Upper lobe of left lung (tissue), 6 donors: ENCODE data around the gene INPPL1. TPM values are rescaled to one million over a fixed set of nuclear protein-coding genes. Genes with fewer than 3 reads are reported as not detected.

Experiments
- ATAC-seq, 2 donors: fragments of 200-7000 bp; cut with Tn5 transposase; one replicate each; pipeline ENCODE4 v1.9.1; 2022; ENCODE audit warnings: mild to moderate bottlenecking in 2 of 2, moderate library complexity in 2 of 2; ENCODE audit not compliant: low FRiP score in 2 of 2
- DNase-seq, 2 donors: peaks; one replicate each; pipeline ENCODE4 v3.0.0-alpha.2; 2019 to 2020
- H3K27ac ChIP-seq, 4 donors: fragments of 200-600 bp; sonication (generic); one replicate each; pipeline ENCODE4 v1.5.1; 2016 to 2019
- H3K27me3 ChIP-seq, 4 donors: fragments of 200-600 bp; sonication (generic); one replicate each; pipeline ENCODE4 v1.5.1; 2017 to 2019
- H3K36me3 ChIP-seq, 4 donors: fragments of 200-600 bp; sonication (generic); one replicate each; pipeline ENCODE4 v1.5.1; 2016 to 2019
- H3K4me1 ChIP-seq, 4 donors: fragments of 200-600 bp; sonication (generic); one replicate each; pipeline ENCODE4 v1.5.1; 2018 to 2019
- H3K4me3 ChIP-seq, 4 donors: fragments of 200-600 bp; sonication (generic); one replicate each; pipeline ENCODE4 v1.5.1; 2017 to 2019; ENCODE audit warnings: mild to moderate bottlenecking in 2 of 4, moderate library complexity in 1 of 4
- H3K9me3 ChIP-seq, 4 donors: fragments of 200-600 bp; sonication (generic); one replicate each; pipeline ENCODE4 v1.5.1; 2018 to 2019
- CTCF ChIP-seq, 6 experiments: fragments of 450-650 bp in 4 of 6; fragments of 200-600 bp in 2 of 6; sonication (generic) in 2 of 6; IDR thresholded peaks; one replicate each; pipeline ENCODE4 v1.5.1; 2016 to 2019; ENCODE audit warnings: antibody characterized with exemption in 6 of 6
- EP300 ChIP-seq, 4 donors: sonication (generic); formaldehyde crosslinking; IDR thresholded peaks; one replicate each; pipeline ENCODE4 v1.5.1; 2017; ENCODE audit warnings: antibody characterized with exemption in 4 of 4, control low read depth in 2 of 4
- POLR2A ChIP-seq, 4 donors: fragments of 450-650 bp; IDR thresholded peaks; one replicate each; pipeline ENCODE4 v1.5.1; 2016 to 2017; ENCODE audit warnings: antibody characterized with exemption in 4 of 4, mild to moderate bottlenecking in 2 of 4
- POLR2AphosphoS5 ChIP-seq, 2 donors: sonication (generic); formaldehyde crosslinking; IDR thresholded peaks; one replicate each; pipeline ENCODE4 v1.5.1; 2017; ENCODE audit warnings: antibody characterized with exemption in 2 of 2
- WGBS, 2 donors: methylation state at CpG; one replicate each; pipeline ENCODE4 v1.1.5; 2017 to 2018; 5-methylcytosine and 5-hydroxymethylcytosine counted together
- total RNA-seq, 6 donors: library from RNA; depleted of rRNA in 4 of 6; stranded (reverse); fragments of >200 nt in 4 of 6; gene quantifications; one replicate each; pipeline versions ENCODE4 v1.1.0 to v1.2.1, GENCODE V29; 2016 to 2021
- donor health status: DM: no; HTN: no; CAD: no; lungs with moderate emphysema.
- donor health status: DM: no; HTN: yes; CAD: no; lungs with severe emphysema.

Gene INPPL1
- total RNA-seq, 6 donors from 2014 or later, result 84.0 to 383 (median 180) TPM

- no peaks in the 10 kb centered on the region for H3K9me3 ChIP-seq
- DNase-seq (peak in 1 of 2 donors; percentile 6), ATAC-seq (no peak)
- H3K4me3 ChIP-seq, result no peak overlapping the region
- H3K27ac ChIP-seq, result no peak overlapping the region
- TF ChIP-seq CTCF (IDR thresholded peaks at IDR 0.05) (no peak), EP300 (IDR thresholded peaks at IDR 0.05) (no peak), POLR2A (IDR thresholded peaks at IDR 0.05) (no peak), POLR2AphosphoS5 (IDR thresholded peaks at IDR 0.05) (no peak)
- 78 to 86% methylated on average over 3 of the region's 3 CpGs for WGBS, 2 donors
- peaks cover 0 to 2% (median 0%) of the 10 kb centered on the region in 4 donors for H3K27me3 ChIP-seq
- H3K36me3 ChIP-seq, result peaks cover 40 to 85% (median 82%) of the 10 kb centered on the region in 4 donors
- H3K4me1 ChIP-seq, result peaks cover 13 to 30% (median 18%) of the 10 kb centered on the region in 4 donors
Measured at GRCh38 chr11:72234514-72234830, 9.9 kb downstream of the INPPL1 start.

- peaks cover 0 to 7% (median 0%) of the 10 kb centered on the region in 4 donors for H3K27me3 ChIP-seq
- TF ChIP-seq EP300 (IDR thresholded peaks at IDR 0.05) (no peak), POLR2A (IDR thresholded peaks at IDR 0.05) (no peak), POLR2AphosphoS5 (IDR thresholded peaks at IDR 0.05) (no peak), CTCF (IDR thresholded peaks at IDR 0.05) (no peak)
- H3K9me3 ChIP-seq, result no peaks in the 10 kb centered on the region
- H3K4me1 ChIP-seq, result peaks cover 18 to 35% (median 22%) of the 10 kb centered on the region in 4 donors
- no peak overlapping the region for H3K4me3 ChIP-seq
- DNase-seq (peak in 1 of 2 donors; percentile 12), ATAC-seq (no peak)
- H3K27ac ChIP-seq, result no peak overlapping the region
- H3K36me3 ChIP-seq, result peaks cover 35 to 81% (median 78%) of the 10 kb centered on the region in 4 donors
- 92 to 97% methylated on average over 4 of the region's 4 CpGs for WGBS, 2 donors
Measured at GRCh38 chr11:72234920-72235319, 10.4 kb downstream of the INPPL1 start.

DNA sequence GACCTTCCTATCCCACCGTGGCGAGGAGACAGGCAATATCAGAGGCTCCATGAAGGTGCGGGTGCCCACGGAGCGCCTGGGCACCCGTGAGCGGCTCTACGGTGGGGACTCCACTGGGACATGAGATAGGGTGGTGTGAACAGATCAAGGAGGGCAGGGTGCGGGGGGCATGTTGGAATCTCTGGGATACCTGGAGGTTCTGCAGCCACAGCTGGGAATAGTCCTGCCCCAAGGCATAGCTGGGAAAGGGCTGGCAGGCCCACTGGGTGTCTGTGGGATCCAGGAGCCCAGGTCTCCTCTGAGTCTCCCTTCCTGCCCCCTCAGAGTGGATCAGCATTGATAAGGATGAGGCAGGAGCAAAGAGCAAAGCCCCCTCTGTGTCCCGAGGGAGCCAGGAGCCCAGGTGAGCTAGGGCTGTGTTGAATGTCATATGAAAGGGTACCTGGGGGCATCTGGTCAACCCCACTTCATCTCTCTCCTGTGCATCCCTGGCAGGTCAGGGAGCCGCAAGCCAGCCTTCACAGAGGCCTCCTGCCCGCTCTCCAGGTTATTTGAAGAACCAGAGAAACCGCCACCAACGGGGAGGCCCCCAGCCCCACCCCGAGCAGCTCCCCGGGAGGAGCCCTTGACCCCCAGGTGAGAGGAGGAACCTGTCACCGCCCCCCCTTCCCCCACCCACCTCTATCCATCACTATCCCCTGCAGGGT lies 10.9 kb downstream of the INPPL1 start:
- ATAC-seq (no peak), DNase-seq (peak; percentile 15 to 54)
- no peak for TF ChIP-seq POLR2AphosphoS5 (IDR thresholded peaks at IDR 0.05)
- no peak for TF ChIP-seq POLR2A (IDR thresholded peaks at IDR 0.05)
- no peak for TF ChIP-seq EP300 (IDR thresholded peaks at IDR 0.05)
- TF ChIP-seq CTCF (IDR thresholded peaks at IDR 0.05), result no peak
- Histone ChIP-seq H3K4me1 (peaks cover 24 to 41% (median 28%) of the 10 kb centered on the region in 4 donors), H3K36me3 (peaks cover 31 to 75% (median 72%) of the 10 kb centered on the region in 4 donors), H3K27me3 (peaks cover 0 to 11% (median 0%) of the 10 kb centered on the region in 4 donors), H3K9me3 (no peaks in the 10 kb centered on the region), H3K27ac (no peak overlapping the region), H3K4me3 (no peak overlapping the region)
- 91 to 98% methylated on average over 10 to 14 of the region's 17 CpGs for WGBS, 2 donors

- Histone ChIP-seq H3K27ac (no peak overlapping the region), H3K4me1 (peaks cover 28 to 48% (median 34%) of the 10 kb centered on the region in 4 donors), H3K27me3 (peaks cover 0 to 17% (median 3%) of the 10 kb centered on the region in 4 donors), H3K4me3 (no peak overlapping the region), H3K36me3 (peaks cover 24 to 68% (median 66%) of the 10 kb centered on the region in 4 donors), H3K9me3 (no peaks in the 10 kb centered on the region)
- peak in 1 of 2 donors; percentile 10 for DNase-seq
- WGBS, 2 donors, result 62 to 71% methylated on average over 4 of the region's 4 CpGs
- TF ChIP-seq EP300 (IDR thresholded peaks at IDR 0.05), result no peak
- TF ChIP-seq POLR2AphosphoS5 (IDR thresholded peaks at IDR 0.05), result no peak
- no peak for TF ChIP-seq CTCF (IDR thresholded peaks at IDR 0.05)
- no peak for TF ChIP-seq POLR2A (IDR thresholded peaks at IDR 0.05)
- ATAC-seq, result no peak
Measured at GRCh38 chr11:72236083-72236697, 11.6 kb downstream of the INPPL1 start.
